K562 (cell line): ENCODE results near the gene SNRPD2. TPM values are rescaled to one million over a fixed set of nuclear protein-coding genes. Genes with fewer than 3 reads are reported as not detected.

Source experiments
- ATF7 ChIP-seq: fragments of 450-650 bp; IDR thresholded peaks from 2 replicates; pipeline ENCODE4 v1.7.1; 2014; ENCODE audit warnings: mild to moderate bottlenecking, moderate library complexity
- BRD4 ChIP-seq: fragments of 200-600 bp; sonication (generic); IDR thresholded peaks from 2 replicates; pipeline ENCODE4 v1.6.1; 2017; ENCODE audit warnings: inconsistent platforms
- CC2D1A ChIP-seq: fragments of 450-650 bp; IDR thresholded peaks from 2 replicates; pipeline ENCODE4 v1.6.1; 2017; ENCODE audit warnings: mild to moderate bottlenecking
- EHMT2 ChIP-seq: fragments of 450-650 bp; IDR thresholded peaks from 2 replicates; pipeline ENCODE4 v1.6.1; 2018; ENCODE audit warnings: antibody characterized with exemption
- ETV1 ChIP-seq: fragments of 450-650 bp; conservative IDR thresholded peaks from 2 replicates; pipeline ENCODE4 v1.6.1; 2016; ENCODE audit warnings: missing genetic modification characterization, control low read depth, low read depth, missing compliant biosample characterization
- FOXK2 ChIP-seq, 2 experiments: fragments of 450-650 bp; IDR thresholded peaks in 1 of 2; conservative IDR thresholded peaks in 1 of 2; 2 replicates each; pipeline ENCODE4 v1.6.1; 2016; ENCODE audit warnings: low read depth in 2 of 2, mild to moderate bottlenecking in 1 of 2
- GABPA ChIP-seq: fragments of 200-800 bp; sonication (Bioruptor generic); conservative IDR thresholded peaks from 2 replicates; pipeline ENCODE4 v1.6.1; 2016; ENCODE audit warnings: low read depth, missing genetic modification characterization, missing compliant biosample characterization
- HNRNPLL ChIP-seq: fragments of 200-400 bp; formaldehyde crosslinking; IDR thresholded peaks from 2 replicates; pipeline ENCODE4 v1.6.1; 2017; ENCODE audit warnings: low read length, low read depth, mild to moderate bottlenecking; ENCODE audit not compliant: poor library complexity, severe bottlenecking
- KAT8 ChIP-seq: fragments of 450-650 bp; IDR thresholded peaks from 2 replicates; pipeline ENCODE4 v1.6.1; 2016; ENCODE audit warnings: low read depth, mild to moderate bottlenecking
- LARP7 ChIP-seq: fragments of 450-650 bp; IDR thresholded peaks from 2 replicates; pipeline ENCODE4 v1.6.1; 2016
- LEF1 ChIP-seq: fragments of 450-650 bp; IDR thresholded peaks from 2 replicates; pipeline ENCODE4 v1.6.1; 2016; ENCODE audit warnings: mild to moderate bottlenecking
- MECOM ChIP-seq: fragments of 250-450 bp; sonication (Bioruptor Pico); IDR thresholded peaks from 2 replicates; pipeline ENCODE4 v1.8.0; 2022; ENCODE audit warnings: inconsistent platforms
- NEUROD1 ChIP-seq: fragments of 150-350 bp; IDR thresholded peaks from 2 replicates; pipeline ENCODE4 v1.6.1; 2014; ENCODE audit warnings: borderline replicate concordance, low read length, low read depth; ENCODE audit not compliant: partially characterized antibody
- NFRKB ChIP-seq: fragments of 450-650 bp; IDR thresholded peaks from 2 replicates; pipeline ENCODE4 v1.6.1; 2016; ENCODE audit warnings: low read depth
- RBM14 ChIP-seq: fragments of 200-400 bp; formaldehyde crosslinking; IDR thresholded peaks from 2 replicates; pipeline ENCODE4 v1.6.1; 2018; ENCODE audit warnings: low read depth, mild to moderate bottlenecking, low read length, moderate library complexity, borderline replicate concordance; ENCODE audit not compliant: insufficient read depth
- RFX5 ChIP-seq: IDR thresholded peaks from 2 replicates; pipeline ENCODE4 v1.6.1; 2011; ENCODE audit warnings: low read depth, mild to moderate bottlenecking, improper control_type of control experiment, low read length
- TEAD4 ChIP-seq, 2 experiments: sonication (generic) in 1 of 2; formaldehyde crosslinking in 1 of 2; IDR thresholded peaks; 2 replicates each; pipeline versions ENCODE4 v1.6.1 to v1.8.0; 2012 to 2022; ENCODE audit warnings: borderline replicate concordance in 1 of 2, inconsistent platforms in 1 of 2, low read length in 1 of 2, mild to moderate bottlenecking in 1 of 2, missing genetic modification reagents in 1 of 2
- ZNF785 ChIP-seq: fragments of 250-450 bp; sonication (Bioruptor Pico); IDR thresholded peaks from 2 replicates; pipeline ENCODE4 v1.4.0; 2020; ENCODE audit warnings: mild to moderate bottlenecking
- ZNF79 ChIP-seq: fragments of 250-450 bp; sonication (Bioruptor Pico); IDR thresholded peaks from 2 replicates; pipeline ENCODE4 v1.4.0; 2020; ENCODE audit warnings: low read depth, mild to moderate bottlenecking, moderate library complexity
- polyA plus RNA-seq, 8 experiments: library from polyadenylated mRNA; depleted of rRNA in 4 of 8; stranded (reverse) in 5 of 8; unstranded in 3 of 8; fragments of >200 nt; fragmentation: Nextera tagmentation in 2 of 8; fragmentation: Illumina TruSeq in 1 of 8; extraction: Ambion mirVana in 2 of 8; extraction: Trizol in 1 of 8; gene quantifications; 2 replicates each; pipeline versions ENCODE4 v1.2.1 to v1.2.3, GENCODE V29; 2011 to 2014; ENCODE audit warnings: inconsistent platforms in 1 of 8, missing spikeins in 1 of 8
- total RNA-seq, 7 experiments: library from RNA; depleted of rRNA in 6 of 7; stranded (reverse); fragments of >200 nt in 6 of 7; fragmentation: Illumina TruSeq in 2 of 7; extraction: Trizol in 2 of 7; gene quantifications; 2 replicates each; pipeline versions ENCODE4 v1.2.1 to v1.2.3, GENCODE V29; 2011 to 2021; ENCODE audit warnings: low replicate concordance in 1 of 7
- TF ChIP-seq, protein P1 (sequence below), 2 experiments: fragments of 150-350 bp in 1 of 2; IDR thresholded peaks; 2 replicates each; pipeline ENCODE4 v1.6.1; 2012 to 2016; ENCODE audit warnings: low read depth in 2 of 2, low read length in 2 of 2, mild to moderate bottlenecking in 1 of 2, moderate library complexity in 1 of 2

Gene SNRPD2
- total and polyA plus RNA-seq, 9 of the 15 experiments (the other 6 are each of a cell fraction or from before 2014, with no cell fraction given) = 728 to 4,411 (median 1,029) TPM

DNA sequence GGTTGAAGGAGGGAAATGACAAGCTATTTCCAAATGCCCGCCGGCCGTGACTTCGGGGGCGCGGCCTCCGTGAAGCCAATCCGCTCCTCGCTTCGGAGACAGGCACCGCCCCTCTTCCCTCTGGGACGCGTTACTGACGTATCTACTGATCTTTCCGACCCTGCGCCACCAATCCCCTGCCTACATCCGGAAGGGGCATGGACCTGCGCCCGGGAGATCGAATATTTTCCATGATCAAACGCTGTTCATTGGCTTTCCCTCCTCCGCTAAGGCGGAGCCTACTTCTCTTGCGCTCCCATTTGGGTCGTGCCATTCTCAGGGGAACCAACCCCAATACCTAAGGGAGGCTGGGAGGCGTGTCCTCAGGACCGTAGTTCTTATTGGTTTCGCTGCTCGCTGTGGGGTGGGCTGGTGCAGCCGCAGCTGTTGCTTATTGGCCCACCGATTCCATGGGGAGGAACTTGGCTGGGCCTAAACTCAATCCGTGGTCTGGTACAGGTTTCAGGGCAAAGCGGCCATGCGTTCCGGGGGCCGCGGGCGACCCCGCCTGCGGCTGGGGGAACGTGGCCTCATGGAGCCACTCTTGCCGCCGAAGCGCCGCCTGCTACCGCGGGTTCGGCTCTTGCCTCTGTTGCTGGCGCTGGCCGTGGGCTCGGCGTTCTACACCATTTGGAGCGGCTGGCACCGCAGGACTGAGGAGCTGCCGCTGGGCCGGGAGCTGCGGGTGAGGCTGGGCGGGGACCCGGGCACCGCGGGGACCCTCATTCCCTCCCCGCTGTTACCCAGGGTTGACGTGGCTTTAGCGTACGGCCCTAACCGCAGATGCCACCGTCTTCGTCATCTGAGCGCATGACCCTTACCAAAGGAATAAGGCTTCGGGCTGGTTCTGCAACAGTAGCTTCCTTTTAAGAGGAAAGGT, 693 bp upstream of the SNRPD2 start, which contains the start of gene QPCTL (continued):
- no peak for TF ChIP-seq RBM14
- TF ChIP-seq LARP7 = no peak
- TF ChIP-seq MECOM (CRISPR knock-in tag) = no peak
- TF ChIP-seq ETV1 (tag) = no peak; the same call in 1 of the 2 replicates
- TF ChIP-seq, protein P1, sequence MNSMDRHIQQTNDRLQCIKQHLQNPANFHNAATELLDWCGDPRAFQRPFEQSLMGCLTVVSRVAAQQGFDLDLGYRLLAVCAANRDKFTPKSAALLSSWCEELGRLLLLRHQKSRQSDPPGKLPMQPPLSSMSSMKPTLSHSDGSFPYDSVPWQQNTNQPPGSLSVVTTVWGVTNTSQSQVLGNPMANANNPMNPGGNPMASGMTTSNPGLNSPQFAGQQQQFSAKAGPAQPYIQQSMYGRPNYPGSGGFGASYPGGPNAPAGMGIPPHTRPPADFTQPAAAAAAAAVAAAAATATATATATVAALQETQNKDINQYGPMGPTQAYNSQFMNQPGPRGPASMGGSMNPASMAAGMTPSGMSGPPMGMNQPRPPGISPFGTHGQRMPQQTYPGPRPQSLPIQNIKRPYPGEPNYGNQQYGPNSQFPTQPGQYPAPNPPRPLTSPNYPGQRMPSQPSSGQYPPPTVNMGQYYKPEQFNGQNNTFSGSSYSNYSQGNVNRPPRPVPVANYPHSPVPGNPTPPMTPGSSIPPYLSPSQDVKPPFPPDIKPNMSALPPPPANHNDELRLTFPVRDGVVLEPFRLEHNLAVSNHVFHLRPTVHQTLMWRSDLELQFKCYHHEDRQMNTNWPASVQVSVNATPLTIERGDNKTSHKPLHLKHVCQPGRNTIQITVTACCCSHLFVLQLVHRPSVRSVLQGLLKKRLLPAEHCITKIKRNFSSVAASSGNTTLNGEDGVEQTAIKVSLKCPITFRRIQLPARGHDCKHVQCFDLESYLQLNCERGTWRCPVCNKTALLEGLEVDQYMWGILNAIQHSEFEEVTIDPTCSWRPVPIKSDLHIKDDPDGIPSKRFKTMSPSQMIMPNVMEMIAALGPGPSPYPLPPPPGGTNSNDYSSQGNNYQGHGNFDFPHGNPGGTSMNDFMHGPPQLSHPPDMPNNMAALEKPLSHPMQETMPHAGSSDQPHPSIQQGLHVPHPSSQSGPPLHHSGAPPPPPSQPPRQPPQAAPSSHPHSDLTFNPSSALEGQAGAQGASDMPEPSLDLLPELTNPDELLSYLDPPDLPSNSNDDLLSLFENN (IDR thresholded peaks at IDR 0.05; ENCODE audit: low read depth in 2 of 2, low read length in 2 of 2) = no peak
- peak; percentile 100 for TF ChIP-seq CC2D1A
- TF ChIP-seq NEUROD1 = peak; percentile 49
- TF ChIP-seq EHMT2 = no peak
- TF ChIP-seq HNRNPLL = peak; percentile 91
- TF ChIP-seq KAT8 = no peak
- no peak for TF ChIP-seq RFX5
- TF ChIP-seq FOXK2 (conservative IDR thresholded peaks at IDR 0.05 in 1 of 2, IDR thresholded peaks at IDR 0.05 in 1 of 2; ENCODE audit: low read depth in 2 of 2) = peak; percentile 39; a peak in 1 of 4 replicates
- TF ChIP-seq BRD4 = no peak
- TF ChIP-seq ATF7 = peak; percentile 73
- TF ChIP-seq ZNF785 (CRISPR knock-in tag) = no peak
- no peak for TF ChIP-seq LEF1
- TF ChIP-seq ZNF79 (CRISPR knock-in tag) = no peak
- no peak for TF ChIP-seq GABPA
- no peak for TF ChIP-seq TEAD4 (IDR thresholded peaks at IDR 0.05; ENCODE audit: low read length)
- peak; percentile 69; the same call in 1 of the 2 replicates for TF ChIP-seq TEAD4 (CRISPR knock-in tag; IDR thresholded peaks at IDR 0.05; ENCODE audit: borderline replicate concordance)
- TF ChIP-seq NFRKB = no peak
